Measurements from ENCODE around the gene CHSY3. TPM values are rescaled to one million over a fixed set of nuclear protein-coding genes. Genes with fewer than 3 reads are reported as not detected.

Gene CHSY3
- total and polyA plus RNA-seq, 12 donors = 0.15 to 1.6 (median 1.0) TPM

DNA sequence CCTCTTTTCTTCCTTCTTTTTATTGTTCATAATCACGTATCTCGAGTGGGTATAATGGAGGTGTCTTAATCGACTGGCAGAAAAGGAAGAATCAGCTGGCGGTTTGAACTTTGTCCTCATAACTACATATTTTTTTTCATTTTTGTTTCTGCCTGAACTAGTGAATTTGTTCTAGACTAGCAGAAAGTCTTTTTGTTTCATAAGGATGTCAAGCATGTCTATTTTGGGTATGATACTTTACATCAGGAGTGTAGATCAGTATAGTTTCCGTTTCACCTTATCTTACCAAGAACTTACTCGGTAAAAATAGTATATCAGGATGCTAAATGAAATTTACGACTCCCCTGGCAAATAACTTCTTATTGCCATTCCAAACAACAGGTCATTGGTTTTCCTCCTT is 278.9 kb downstream of the CHSY3 start:
- no peaks in the 10 kb centered on the region for H3K27me3 ChIP-seq
- intact Hi-C loops (cut with DNase I) = no loop called here
- WGBS, 2 donors = 89 to 90% methylated on average over 7 of the region's 7 CpGs
- no peaks in the 10 kb centered on the region for H3K9me3 ChIP-seq
- H3K4me3 ChIP-seq = no peak overlapping the region
- peaks cover 0 to 12% (median 0%) of the 10 kb centered on the region in 9 donors for H3K36me3 ChIP-seq
- H3K4me1 ChIP-seq = no peaks in the 10 kb centered on the region
- TF ChIP-seq, protein P1, sequence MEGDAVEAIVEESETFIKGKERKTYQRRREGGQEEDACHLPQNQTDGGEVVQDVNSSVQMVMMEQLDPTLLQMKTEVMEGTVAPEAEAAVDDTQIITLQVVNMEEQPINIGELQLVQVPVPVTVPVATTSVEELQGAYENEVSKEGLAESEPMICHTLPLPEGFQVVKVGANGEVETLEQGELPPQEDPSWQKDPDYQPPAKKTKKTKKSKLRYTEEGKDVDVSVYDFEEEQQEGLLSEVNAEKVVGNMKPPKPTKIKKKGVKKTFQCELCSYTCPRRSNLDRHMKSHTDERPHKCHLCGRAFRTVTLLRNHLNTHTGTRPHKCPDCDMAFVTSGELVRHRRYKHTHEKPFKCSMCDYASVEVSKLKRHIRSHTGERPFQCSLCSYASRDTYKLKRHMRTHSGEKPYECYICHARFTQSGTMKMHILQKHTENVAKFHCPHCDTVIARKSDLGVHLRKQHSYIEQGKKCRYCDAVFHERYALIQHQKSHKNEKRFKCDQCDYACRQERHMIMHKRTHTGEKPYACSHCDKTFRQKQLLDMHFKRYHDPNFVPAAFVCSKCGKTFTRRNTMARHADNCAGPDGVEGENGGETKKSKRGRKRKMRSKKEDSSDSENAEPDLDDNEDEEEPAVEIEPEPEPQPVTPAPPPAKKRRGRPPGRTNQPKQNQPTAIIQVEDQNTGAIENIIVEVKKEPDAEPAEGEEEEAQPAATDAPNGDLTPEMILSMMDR (IDR thresholded peaks at IDR 0.05) = no peak
- no peak overlapping the region for H3K27ac ChIP-seq
- DNase-seq (no peak), ATAC-seq (no peak)

DNA sequence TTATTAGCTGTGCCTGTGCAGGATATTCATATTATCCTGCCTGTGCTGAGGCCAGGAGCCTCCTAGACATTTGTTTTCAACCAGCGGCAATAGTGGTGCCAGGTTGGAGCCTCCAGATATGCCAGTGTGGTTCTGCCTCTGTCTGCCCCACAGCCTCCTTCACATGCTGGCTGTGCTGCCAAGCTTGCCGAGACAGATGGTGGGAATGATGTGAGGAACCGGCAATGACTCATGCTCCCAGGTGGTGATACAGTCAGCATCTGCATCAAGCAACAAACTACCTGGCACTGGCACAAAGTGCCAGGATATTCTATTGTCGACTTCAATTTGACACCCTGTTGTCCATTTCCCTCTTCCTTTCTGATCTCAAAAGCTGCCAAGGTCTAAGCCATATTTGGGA is 285.7 kb downstream of the CHSY3 start:
- no peak overlapping the region for H3K4me3 ChIP-seq
- WGBS, 2 donors = 80 to 87% methylated on average over 4 of the region's 4 CpGs
- H3K4me1 ChIP-seq = no peaks in the 10 kb centered on the region
- DNase-seq = no peak
- H3K27ac ChIP-seq = no peak overlapping the region
- TF ChIP-seq, protein P1 (IDR thresholded peaks at IDR 0.05) = no peak
- H3K9me3 ChIP-seq = no peaks in the 10 kb centered on the region
- peaks cover 0 to 5% (median 0%) of the 10 kb centered on the region in 9 donors for H3K36me3 ChIP-seq
- H3K27me3 ChIP-seq = no peaks in the 10 kb centered on the region
- intact Hi-C loops (cut with DNase I) = no loop called here
- ATAC-seq = no peak

DNA sequence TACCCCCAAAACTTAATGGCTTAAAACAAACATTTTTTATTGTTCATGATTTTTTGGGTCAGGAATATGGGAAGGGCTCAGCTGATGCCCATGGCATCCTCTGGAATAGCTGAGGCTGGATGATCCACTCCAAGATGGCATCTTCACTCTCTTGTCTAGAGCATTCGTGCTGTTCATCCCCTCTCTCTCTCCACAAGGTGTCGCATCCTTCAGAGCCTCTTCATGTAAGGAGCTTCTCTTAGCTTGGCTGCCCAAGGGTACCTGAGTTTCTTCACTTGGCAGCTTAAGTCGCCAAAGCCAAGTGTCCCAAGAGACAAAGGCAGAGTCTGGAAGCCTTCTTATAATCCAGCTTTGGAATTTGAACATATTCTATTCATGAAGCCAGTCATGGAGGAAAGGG is 294.7 kb downstream of the CHSY3 start:
- intact Hi-C loops (cut with DNase I) = no loop called here
- Histone ChIP-seq H3K27ac (no peak overlapping the region), H3K9me3 (no peaks in the 10 kb centered on the region), H3K4me1 (no peaks in the 10 kb centered on the region), H3K36me3 (no peaks in the 10 kb centered on the region), H3K27me3 (no peaks in the 10 kb centered on the region), H3K4me3 (no peak overlapping the region)
- ATAC-seq = no peak
- no peak for DNase-seq
- WGBS, 2 donors = 51 to 55% methylated on average over 3 of the region's 3 CpGs
- TF ChIP-seq, protein P1 (IDR thresholded peaks at IDR 0.05) = no peak

DNA sequence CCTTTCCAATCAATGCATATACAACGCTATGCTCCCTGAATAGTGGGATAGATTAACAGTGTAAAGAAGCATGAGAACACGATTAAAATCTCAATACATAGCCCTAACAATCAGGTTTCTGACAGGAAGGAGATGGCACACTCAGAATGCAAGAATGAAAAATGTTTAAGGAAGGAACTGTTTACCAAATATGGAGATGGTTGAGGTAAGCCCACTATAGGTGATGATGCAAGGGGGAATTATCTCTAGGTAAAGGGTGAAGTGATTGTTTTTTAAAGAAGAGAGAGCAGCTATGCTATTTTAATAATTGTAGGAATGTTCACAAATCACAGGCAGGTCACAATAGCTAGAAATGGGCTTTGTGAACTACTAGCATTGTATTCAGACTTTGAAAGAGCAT is 302.4 kb downstream of the CHSY3 start:
- Histone ChIP-seq H3K9me3 (peaks cover 0 to 10% (median 0%) of the 10 kb centered on the region in 11 donors), H3K4me3 (no peak overlapping the region), H3K36me3 (no peaks in the 10 kb centered on the region), H3K27ac (no peak overlapping the region), H3K27me3 (no peaks in the 10 kb centered on the region), H3K4me1 (no peaks in the 10 kb centered on the region)
- ATAC-seq = no peak
- TF ChIP-seq, protein P1 (IDR thresholded peaks at IDR 0.05) = no peak
- intact Hi-C loops (cut with DNase I) = no loop called here
- 69 to 82% methylated on average over 2 of the region's 2 CpGs for WGBS, 2 donors
- DNase-seq = no peak
